Measurements from ENCODE around the gene NTHL1.

The NTHL1 gene

GRCh38 chr16:2095315-2095853 lies 47.8 kb upstream of the NTHL1 start:
- TF ChIP-seq TSHZ2 (CRISPR knock-in tag; IDR thresholded peaks at IDR 0.05): no peak
- TF ChIP-seq PPARA (CRISPR knock-in tag; IDR thresholded peaks at IDR 0.05; ENCODE audit: borderline replicate concordance): no peak
- TF ChIP-seq POU6F1 (CRISPR knock-in tag; IDR thresholded peaks at IDR 0.05; ENCODE audit: borderline replicate concordance, low read depth): no peak
- no peak for TF ChIP-seq ZFP3 (CRISPR knock-in tag; IDR thresholded peaks at IDR 0.05)
- TF ChIP-seq ZNF565 (CRISPR knock-in tag; conservative IDR thresholded peaks at IDR 0.05; ENCODE audit: low read depth): no peak
- no peak for TF ChIP-seq ZNF8 (CRISPR knock-in tag; IDR thresholded peaks at IDR 0.05)
- TF ChIP-seq TOX (CRISPR knock-in tag; IDR thresholded peaks at IDR 0.05; ENCODE audit: borderline replicate concordance): no peak
- TF ChIP-seq ZFP30 (CRISPR knock-in tag; IDR thresholded peaks at IDR 0.05): no peak
- no peak for TF ChIP-seq ZC3H10 (CRISPR knock-in tag; IDR thresholded peaks at IDR 0.05)
- TF ChIP-seq ZNF70 (CRISPR knock-in tag; IDR thresholded peaks at IDR 0.05): no peak
- TF ChIP-seq CSDC2 (CRISPR knock-in tag; IDR thresholded peaks at IDR 0.05): no peak
- no peak for TF ChIP-seq RARB (CRISPR knock-in tag; IDR thresholded peaks at IDR 0.05)
- no peak for TF ChIP-seq OSR1 (CRISPR knock-in tag; IDR thresholded peaks at IDR 0.05)
- TF ChIP-seq GLIS3 (CRISPR knock-in tag; IDR thresholded peaks at IDR 0.05): no peak
- no peak for TF ChIP-seq CREB5 (CRISPR knock-in tag; IDR thresholded peaks at IDR 0.05; ENCODE audit: low read depth)
- no peak for TF ChIP-seq BACH2 (CRISPR knock-in tag; IDR thresholded peaks at IDR 0.05; ENCODE audit: borderline replicate concordance)
- no peak for TF ChIP-seq SNAI2 (CRISPR knock-in tag; IDR thresholded peaks at IDR 0.05)
- ATAC-seq: peak; percentile 71

- no peak for ATAC-seq
- no peak for TF ChIP-seq POU6F1 (CRISPR knock-in tag; IDR thresholded peaks at IDR 0.05; ENCODE audit: borderline replicate concordance, low read depth)
- no peak for TF ChIP-seq ARNTL (CRISPR knock-in tag; IDR thresholded peaks at IDR 0.05; ENCODE audit: borderline replicate concordance, low read depth)
- TF ChIP-seq SNAI2 (CRISPR knock-in tag; IDR thresholded peaks at IDR 0.05): no peak
- TF ChIP-seq PATZ1 (CRISPR knock-in tag; IDR thresholded peaks at IDR 0.05; ENCODE audit: borderline replicate concordance): no peak
- no peak for TF ChIP-seq TOX (CRISPR knock-in tag; IDR thresholded peaks at IDR 0.05; ENCODE audit: borderline replicate concordance)
- TF ChIP-seq TCF4 (CRISPR knock-in tag; IDR thresholded peaks at IDR 0.05; ENCODE audit: borderline replicate concordance): no peak
- TF ChIP-seq ISL1 (CRISPR knock-in tag; IDR thresholded peaks at IDR 0.05): no peak
- TF ChIP-seq ESRRG (CRISPR knock-in tag; IDR thresholded peaks at IDR 0.05): no peak
- no peak for TF ChIP-seq BACH2 (CRISPR knock-in tag; IDR thresholded peaks at IDR 0.05; ENCODE audit: borderline replicate concordance)
- no peak for TF ChIP-seq CSRNP3 (CRISPR knock-in tag; IDR thresholded peaks at IDR 0.05)
- TF ChIP-seq OSR1 (CRISPR knock-in tag; IDR thresholded peaks at IDR 0.05): no peak
- TF ChIP-seq CREB5 (CRISPR knock-in tag; IDR thresholded peaks at IDR 0.05; ENCODE audit: low read depth): no peak
These were observed 46.2 kb upstream of the NTHL1 start for GRCh38 chr16:2093793-2094192.
